Retinal pigment epithelial cell (primary cell): Measurements from ENCODE around the gene OR8B8.

Source experiments
- DNase-seq: peaks from one replicate; pipeline ENCODE4 v3.0.0-alpha.2; 2010; ENCODE audit warnings: low read depth
- H3K4me3 ChIP-seq: 2 replicates; pipeline ENCODE4 v1.5.1; 2011; ENCODE audit warnings: mild to moderate bottlenecking, low read length, control low read depth, moderate library complexity
- CTCF ChIP-seq: conservative IDR thresholded peaks from 2 replicates; pipeline ENCODE4 v1.5.1; 2011; ENCODE audit warnings: low read depth, low read length, control low read depth, inconsistent platforms

OR8B8 gene

GRCh38 chr11:124445646-124446150, at the start of gene OR8B8:
OR8B8 (minus strand) TSS chr11:124445696; CDS start chr11:124441085, 4,611 bp downstream.
- no peak for TF ChIP-seq CTCF
- no peak within 1 kb of the TSS for H3K4me3 ChIP-seq
- DNase-seq: no peak

GRCh38 chr11:124493016-124493655, 47.6 kb upstream of the OR8B8 start:
- no peak overlapping the region for H3K4me3 ChIP-seq
- no peak for TF ChIP-seq CTCF
- DNase-seq: no peak

GRCh38 chr11:124483422-124483821, 37.9 kb upstream of the OR8B8 start:
- no peak overlapping the region for H3K4me3 ChIP-seq
- no peak for DNase-seq
- TF ChIP-seq CTCF: no peak

- no peak for TF ChIP-seq CTCF
- H3K4me3 ChIP-seq: no peak overlapping the region
- DNase-seq: no peak
Observed at GRCh38 chr11:124482362-124483147, 37.1 kb upstream of the OR8B8 start.

GRCh38 chr11:124481365-124482323, 36.1 kb upstream of the OR8B8 start:
- DNase-seq: no peak
- no peak for TF ChIP-seq CTCF
- H3K4me3 ChIP-seq: peak overlapping the region; percentile 22

- TF ChIP-seq CTCF: no peak
- DNase-seq: no peak
- H3K4me3 ChIP-seq: no peak overlapping the region
Observed at GRCh38 chr11:124479561-124479960, 34.1 kb upstream of the OR8B8 start.
